GM12865 (cell line): Measurements from ENCODE around the gene LMF2.
"Not testable (repeated sequence)": the region's sequence is repeated elsewhere in the genome, so short reads cannot be mapped to it uniquely, and the experiment has no call there.

ENCODE experiments used
- DNase-seq: peaks from one replicate; pipeline ENCODE4 v3.0.0; 2010; ENCODE audit warnings: low read depth
- H3K4me3 ChIP-seq: 2 replicates; pipeline ENCODE4 v1.5.1; 2011; ENCODE audit warnings: mild to moderate bottlenecking, low read depth, low read length, control low read depth
- CTCF ChIP-seq: IDR thresholded peaks from 2 replicates; pipeline ENCODE4 v1.5.1; 2011; ENCODE audit warnings: low read length, control low read depth, low read depth, inconsistent platforms; ENCODE audit not compliant: insufficient read depth; ENCODE audit errors: missing control alignments

The LMF2 gene

GRCh38 chr22:50521710-50522109 lies 14.2 kb upstream of the LMF2 start:
- H3K4me3 ChIP-seq: no peak overlapping the region
- TF ChIP-seq CTCF: no peak
- no peak for DNase-seq

- DNase-seq: no peak
- no peak for TF ChIP-seq CTCF
- H3K4me3 ChIP-seq: no peak overlapping the region
Measured at GRCh38 chr22:50520826-50521453, 13.4 kb upstream of the LMF2 start.

- H3K4me3 ChIP-seq, DNase-seq: not testable (repeated sequence)
Measured at GRCh38 chr22:50520184-50520583, 12.7 kb upstream of the LMF2 start.

- H3K4me3 ChIP-seq: no peak overlapping the region
- no peak for TF ChIP-seq CTCF
- DNase-seq: no peak
Measured at GRCh38 chr22:50519151-50519550, 11.6 kb upstream of the LMF2 start.

GRCh38 chr22:50518606-50519005 lies 11.1 kb upstream of the LMF2 start:
- H3K4me3 ChIP-seq: no peak overlapping the region
- no peak for DNase-seq
- no peak for TF ChIP-seq CTCF

GRCh38 chr22:50517495-50518260 lies 10.2 kb upstream of the LMF2 start:
- TF ChIP-seq CTCF: no peak
- H3K4me3 ChIP-seq: no peak overlapping the region
- no peak for DNase-seq

- TF ChIP-seq CTCF: no peak
- no peak overlapping the region for H3K4me3 ChIP-seq
- DNase-seq: no peak
Measured at GRCh38 chr22:50516891-50517290, 9.4 kb upstream of the LMF2 start.
